SKM-1 (cell line): Measurements from ENCODE around the gene UMAD1.

Experiments used
- DNase-seq: peaks from one replicate; lab custom pipeline; 2025; ENCODE audit not compliant: unreplicated experiment; lab: John Stamatoyannopoulos, UW

The UMAD1 gene

GRCh38 chr7:7720750-7721621, 80.4 kb downstream of the UMAD1 start:
- no peak for DNase-seq

DNA sequence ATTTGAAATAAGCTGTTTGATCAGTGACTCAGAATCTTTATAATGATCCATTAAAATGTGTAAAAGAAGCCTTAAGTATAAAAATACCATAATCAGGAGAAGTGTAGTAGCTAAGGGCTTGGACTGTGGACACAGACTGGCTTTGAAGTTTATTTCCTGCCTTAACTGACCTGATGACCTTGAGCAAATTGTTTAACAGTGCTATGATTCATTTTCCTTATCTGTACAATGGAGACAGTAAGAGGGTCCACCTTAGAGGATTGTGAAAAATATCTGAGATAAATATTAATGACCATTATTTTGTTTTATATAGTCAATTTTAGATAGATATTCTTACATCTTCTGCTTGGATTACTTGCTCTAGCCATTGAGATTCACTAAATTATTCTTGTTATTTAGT, 91.2 kb downstream of the UMAD1 start:
- no peak for DNase-seq

DNA sequence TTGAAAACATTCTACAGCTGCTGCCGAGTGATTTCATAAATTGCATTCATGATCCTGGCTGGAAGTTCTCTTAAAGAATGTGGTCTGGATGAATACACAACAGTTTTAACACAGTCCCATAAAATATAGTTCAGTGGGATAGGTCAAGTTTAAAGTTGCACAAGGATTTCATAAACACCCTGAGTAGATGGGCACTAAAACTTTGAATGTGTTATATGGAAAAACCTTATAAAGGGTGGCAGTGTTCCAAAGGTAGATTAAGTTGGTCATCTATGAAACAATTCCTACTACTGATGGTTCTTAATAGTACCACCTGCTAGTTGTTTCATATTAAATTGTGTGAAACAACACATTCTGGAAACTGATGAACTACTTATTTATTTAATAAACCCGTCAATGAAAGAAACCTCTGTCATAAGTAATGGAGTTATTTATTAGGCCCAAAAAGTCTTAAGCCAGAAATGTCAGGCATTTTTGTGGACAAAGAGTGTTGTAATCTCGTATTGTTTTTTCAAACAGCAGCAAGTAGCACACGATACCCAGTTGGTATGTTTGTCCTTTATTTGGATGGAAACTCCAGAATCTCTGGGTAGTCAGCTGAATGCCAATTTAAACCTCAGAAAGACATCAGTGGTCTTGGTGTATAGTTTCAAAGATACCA, 92.2 kb downstream of the UMAD1 start:
- DNase-seq: no peak

DNA sequence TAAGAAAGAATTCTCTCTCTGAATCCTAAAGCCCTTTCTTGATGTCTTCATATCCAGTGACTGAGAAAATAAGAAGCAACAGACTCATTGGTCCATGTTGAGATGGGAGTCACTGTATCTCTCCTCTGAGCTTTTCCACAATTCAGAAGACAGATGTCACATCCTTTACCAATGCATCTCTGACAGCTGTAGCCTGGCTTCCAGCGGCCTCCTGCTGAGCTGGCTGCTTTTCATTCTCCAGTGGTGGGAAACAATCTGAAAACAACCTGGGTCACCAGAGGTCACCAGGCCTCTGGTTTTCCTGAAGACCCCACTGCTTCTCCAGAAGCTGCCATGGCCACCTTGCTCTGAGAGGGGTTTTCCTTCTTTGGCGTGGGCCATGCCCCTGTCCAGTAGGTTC, 96.1 kb downstream of the UMAD1 start:
- DNase-seq: no peak

GRCh38 chr7:7737674-7738073, 97.1 kb downstream of the UMAD1 start:
- DNase-seq: no peak

DNA sequence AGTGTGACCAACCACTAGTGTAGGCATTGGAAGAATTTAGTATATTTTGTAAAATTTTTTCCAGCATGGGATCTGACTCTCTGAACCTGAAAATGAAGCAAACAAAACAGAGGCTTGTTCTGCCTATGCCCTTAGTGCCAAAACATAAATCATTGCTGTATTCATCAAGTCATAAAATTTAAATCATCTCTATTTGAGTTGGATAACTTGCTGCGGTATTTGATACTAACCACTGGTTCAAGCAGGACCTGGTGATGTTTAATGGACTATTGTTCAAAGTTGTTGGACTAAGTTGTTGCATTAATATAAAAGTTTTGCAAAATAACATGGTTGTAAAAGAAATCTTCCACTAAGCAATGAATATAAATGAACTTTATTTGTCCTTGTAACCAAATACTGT, 97.6 kb downstream of the UMAD1 start:
- DNase-seq: no peak

DNA sequence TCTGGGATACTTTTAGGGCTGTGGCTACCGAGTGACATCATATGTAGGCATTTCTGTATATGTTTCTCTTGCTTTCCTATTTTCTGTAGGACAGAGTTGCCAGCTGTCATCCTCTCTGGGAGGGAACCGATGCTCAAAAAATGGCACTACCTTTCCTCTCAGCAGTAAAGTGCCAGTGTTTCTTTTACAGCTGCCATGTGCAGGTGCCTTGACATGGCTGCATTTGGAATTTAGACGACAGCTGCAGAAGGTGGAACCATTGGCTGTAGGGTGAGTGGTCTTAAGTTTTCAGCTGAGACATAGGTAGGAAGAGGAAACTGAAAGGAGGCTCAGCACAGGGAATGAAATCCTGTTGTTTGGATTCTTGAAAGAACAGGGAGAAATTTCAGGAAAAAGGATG, 98.1 kb downstream of the UMAD1 start:
- DNase-seq: no peak

GRCh38 chr7:7739204-7740036, 98.9 kb downstream of the UMAD1 start:
- no peak for DNase-seq

DNA sequence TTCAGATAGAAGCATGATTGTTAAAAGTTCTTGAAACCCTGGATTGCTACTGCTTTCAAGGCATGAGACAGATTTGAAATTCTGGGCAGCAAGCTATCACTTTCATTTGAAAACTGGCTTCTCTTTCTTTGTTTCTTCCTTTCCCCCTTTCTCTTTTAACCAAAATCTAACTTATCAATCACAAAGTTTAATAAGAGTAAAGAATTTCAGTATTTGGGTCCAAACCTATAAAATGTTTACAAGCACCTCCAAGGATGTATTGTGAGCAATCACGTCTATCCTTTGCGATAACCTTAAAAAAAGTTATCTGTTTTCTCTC, 99.4 kb downstream of the UMAD1 start:
- DNase-seq: no peak

- DNase-seq: no peak
Observed at GRCh38 chr7:7742223-7742622, 101.7 kb downstream of the UMAD1 start.

DNA sequence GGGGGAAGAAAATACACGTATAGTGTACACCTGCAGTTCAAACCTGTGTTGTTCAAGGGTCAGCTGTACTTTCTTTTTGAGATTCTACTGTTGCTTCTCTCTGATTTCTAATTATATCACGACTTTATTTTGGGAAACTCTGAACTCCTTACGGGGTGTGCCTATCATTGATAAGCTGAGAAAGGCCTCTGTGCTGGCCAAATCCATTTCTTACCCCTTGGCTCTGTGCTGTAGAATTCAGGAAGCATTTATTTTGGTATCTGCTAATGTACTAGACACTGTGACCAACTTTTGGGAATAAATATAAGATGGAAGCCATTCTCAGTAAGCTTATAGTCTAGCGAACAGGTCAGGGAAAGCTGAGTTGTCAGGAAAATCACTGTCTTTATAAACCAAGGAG, 104.7 kb downstream of the UMAD1 start:
- no peak for DNase-seq

DNA sequence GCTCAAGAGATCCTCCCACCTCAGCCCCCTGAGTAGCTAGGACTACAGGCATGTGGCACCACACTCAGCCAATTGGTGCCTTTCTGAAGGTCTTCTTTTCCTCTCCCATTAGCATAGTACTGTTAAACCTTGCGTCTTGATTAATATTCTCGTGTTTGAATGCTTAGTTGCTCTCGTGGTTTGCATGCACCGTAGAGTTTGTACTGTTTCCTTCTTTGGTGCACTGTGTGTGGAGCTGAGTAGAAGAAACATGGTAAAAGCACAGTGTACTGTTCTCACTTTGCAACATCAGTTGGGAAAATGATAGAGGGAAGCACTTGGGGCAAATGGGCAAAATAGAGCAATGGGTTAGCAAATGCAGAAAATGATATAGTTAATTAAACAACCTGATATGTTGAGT, 105.4 kb downstream of the UMAD1 start:
- no peak for DNase-seq

- DNase-seq: no peak
Observed at GRCh38 chr7:7746458-7746857, 105.9 kb downstream of the UMAD1 start.

- no peak for DNase-seq
Observed at GRCh38 chr7:7750571-7751242, 110.2 kb downstream of the UMAD1 start.

GRCh38 chr7:7751243-7752092, 110.9 kb downstream of the UMAD1 start:
- no peak for DNase-seq

GRCh38 chr7:7756577-7756976, 116.0 kb downstream of the UMAD1 start:
- DNase-seq: no peak

DNA sequence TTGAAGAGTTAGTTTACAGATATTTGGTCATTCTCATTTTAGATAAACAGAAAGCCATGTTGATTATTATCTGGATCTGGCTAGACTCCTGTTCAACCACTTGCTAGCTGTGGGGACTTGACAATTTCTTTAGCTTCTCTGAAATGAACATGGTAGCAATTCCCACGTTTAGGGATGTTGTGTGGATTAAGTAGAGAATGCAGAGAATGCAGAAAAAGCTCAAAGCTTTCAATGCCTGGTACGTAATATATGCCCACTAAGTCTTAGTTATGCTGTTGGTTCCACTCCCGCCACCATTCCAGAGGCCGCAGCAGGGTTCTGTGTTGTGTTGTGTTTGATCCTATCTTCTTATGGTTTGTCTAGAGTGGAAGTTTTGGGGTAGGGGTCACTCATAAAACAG, 117.0 kb downstream of the UMAD1 start:
- DNase-seq: no peak

GRCh38 chr7:7761340-7761973, 120.9 kb downstream of the UMAD1 start:
- no peak for DNase-seq

GRCh38 chr7:7761974-7762779, 121.6 kb downstream of the UMAD1 start:
- DNase-seq: no peak
